ENCODE measurements around the gene CD48. TPM values are rescaled to one million over a fixed set of nuclear protein-coding genes. Genes with fewer than 3 reads are reported as not detected.
"Not testable (repeated sequence)": the region's sequence is repeated elsewhere in the genome, so short reads cannot be mapped to it uniquely, and the experiment has no call there.

Gene CD48
- total RNA-seq, 1 experiment from 2014 or later: not detected

DNA sequence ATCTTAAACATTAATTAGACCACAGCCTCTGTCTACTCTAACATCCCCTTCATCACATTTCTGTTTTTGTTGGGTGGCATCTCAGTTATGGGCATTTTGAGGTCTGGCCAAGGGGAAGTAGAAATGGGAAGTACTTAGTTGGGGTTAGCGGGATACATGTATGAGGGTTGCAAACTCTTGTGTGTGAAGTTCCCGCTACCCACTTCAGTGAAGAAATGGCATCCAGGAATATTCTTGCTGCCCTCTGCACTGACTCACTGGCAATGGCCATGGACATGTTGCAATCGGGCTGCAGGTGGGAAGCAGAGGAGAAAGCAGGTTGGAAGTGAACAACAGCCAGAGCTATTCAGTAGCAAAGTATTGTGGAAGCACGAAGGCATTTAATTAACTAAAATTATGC is 7.4 kb downstream of the CD48 start:
- no peaks in the 10 kb centered on the region for H3K9me3 Mint-ChIP-seq (ENCODE audit: unreplicated experiment)
- H3K27ac Mint-ChIP-seq (ENCODE audit: unreplicated experiment): no peak overlapping the region
- no peaks in the 10 kb centered on the region for H3K36me3 Mint-ChIP-seq (ENCODE audit: insufficient read depth, unreplicated experiment)
- Histone ChIP-seq H3K4me3 (ENCODE audit: low read depth, low read length) (no peak overlapping the region), H3K9me3 (no peaks in the 10 kb centered on the region), H3K36me3 (ENCODE audit: control insufficient read depth, insufficient read depth, low read length) (no peaks in the 10 kb centered on the region), H3K4me1 (no peaks in the 10 kb centered on the region), H3K27me3 (replicated peaks; ENCODE audit: control insufficient read depth, insufficient read depth, low read length) (no peaks in the 10 kb centered on the region; the same call in 1 of the 2 replicates)
- ChIA-PET POLR2A (no interaction called here), CTCF (no interaction called here)
- DNase-seq: no peak
- TF ChIP-seq, protein P1, sequence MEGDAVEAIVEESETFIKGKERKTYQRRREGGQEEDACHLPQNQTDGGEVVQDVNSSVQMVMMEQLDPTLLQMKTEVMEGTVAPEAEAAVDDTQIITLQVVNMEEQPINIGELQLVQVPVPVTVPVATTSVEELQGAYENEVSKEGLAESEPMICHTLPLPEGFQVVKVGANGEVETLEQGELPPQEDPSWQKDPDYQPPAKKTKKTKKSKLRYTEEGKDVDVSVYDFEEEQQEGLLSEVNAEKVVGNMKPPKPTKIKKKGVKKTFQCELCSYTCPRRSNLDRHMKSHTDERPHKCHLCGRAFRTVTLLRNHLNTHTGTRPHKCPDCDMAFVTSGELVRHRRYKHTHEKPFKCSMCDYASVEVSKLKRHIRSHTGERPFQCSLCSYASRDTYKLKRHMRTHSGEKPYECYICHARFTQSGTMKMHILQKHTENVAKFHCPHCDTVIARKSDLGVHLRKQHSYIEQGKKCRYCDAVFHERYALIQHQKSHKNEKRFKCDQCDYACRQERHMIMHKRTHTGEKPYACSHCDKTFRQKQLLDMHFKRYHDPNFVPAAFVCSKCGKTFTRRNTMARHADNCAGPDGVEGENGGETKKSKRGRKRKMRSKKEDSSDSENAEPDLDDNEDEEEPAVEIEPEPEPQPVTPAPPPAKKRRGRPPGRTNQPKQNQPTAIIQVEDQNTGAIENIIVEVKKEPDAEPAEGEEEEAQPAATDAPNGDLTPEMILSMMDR (IDR thresholded peaks at IDR 0.05; ENCODE audit: insufficient read depth in 1 of 2, low read depth in 1 of 2, low read length in 1 of 2, severe bottlenecking in 1 of 2, unreplicated experiment in 1 of 2): no peak
- no TSS peak for BruUV-seq (replicated peaks)
- H3K27me3 Mint-ChIP-seq (ENCODE audit: insufficient read depth, unreplicated experiment): peaks cover 5% of the 10 kb centered on the region
- H3K4me3 Mint-ChIP-seq (ENCODE audit: unreplicated experiment): no peak overlapping the region
- intact Hi-C loops (cut with micrococcal nuclease; ENCODE audit: unreplicated experiment): no loop called here
- no peaks in the 10 kb centered on the region for H3K4me1 Mint-ChIP-seq (ENCODE audit: low read depth, unreplicated experiment)

DNA sequence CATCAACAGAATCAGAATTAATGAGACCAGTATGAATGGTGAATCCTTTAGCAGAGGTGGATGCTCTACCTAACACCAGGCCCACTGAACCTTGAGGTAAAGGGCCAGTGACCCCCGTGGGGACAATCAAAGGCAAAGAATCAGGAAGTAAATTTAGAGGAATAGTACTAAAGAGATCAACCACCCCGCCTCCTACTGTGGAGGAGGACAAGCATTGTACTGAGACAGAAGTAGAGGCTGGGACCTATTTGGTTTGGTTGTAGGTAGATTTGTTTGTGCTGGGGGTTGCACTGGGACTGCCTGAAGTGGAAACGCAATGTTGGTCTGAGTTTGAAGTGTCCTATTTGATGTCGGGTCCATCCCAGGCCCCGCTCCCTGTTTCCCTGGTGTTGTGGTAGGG is 9.5 kb downstream of the CD48 start:
- Mint-ChIP-seq H3K4me1 (ENCODE audit: low read depth, unreplicated experiment) (no peaks in the 10 kb centered on the region), H3K9me3 (ENCODE audit: unreplicated experiment) (no peaks in the 10 kb centered on the region), H3K27ac (ENCODE audit: unreplicated experiment) (no peak overlapping the region), H3K27me3 (ENCODE audit: insufficient read depth, unreplicated experiment) (peaks cover 5% of the 10 kb centered on the region), H3K36me3 (ENCODE audit: insufficient read depth, unreplicated experiment) (no peaks in the 10 kb centered on the region), H3K4me3 (ENCODE audit: unreplicated experiment) (no peak overlapping the region)
- no peak for DNase-seq
- no peaks in the 10 kb centered on the region for H3K27me3 ChIP-seq (replicated peaks; ENCODE audit: control insufficient read depth, insufficient read depth, low read length)
- H3K4me1 ChIP-seq: no peaks in the 10 kb centered on the region
- CTCF ChIA-PET: no interaction called here
- H3K9me3 ChIP-seq: no peaks in the 10 kb centered on the region
- H3K4me3 ChIP-seq (ENCODE audit: low read depth, low read length): no peak overlapping the region
- BruUV-seq (replicated peaks): no TSS peak
- POLR2A ChIA-PET: no interaction called here
- no peaks in the 10 kb centered on the region for H3K36me3 ChIP-seq (ENCODE audit: control insufficient read depth, insufficient read depth, low read length)
- intact Hi-C loops (cut with micrococcal nuclease; ENCODE audit: unreplicated experiment): no loop called here
- TF ChIP-seq, protein P1 (IDR thresholded peaks at IDR 0.05; ENCODE audit: insufficient read depth in 1 of 2, low read depth in 1 of 2, low read length in 1 of 2, severe bottlenecking in 1 of 2, unreplicated experiment in 1 of 2): no peak

DNA sequence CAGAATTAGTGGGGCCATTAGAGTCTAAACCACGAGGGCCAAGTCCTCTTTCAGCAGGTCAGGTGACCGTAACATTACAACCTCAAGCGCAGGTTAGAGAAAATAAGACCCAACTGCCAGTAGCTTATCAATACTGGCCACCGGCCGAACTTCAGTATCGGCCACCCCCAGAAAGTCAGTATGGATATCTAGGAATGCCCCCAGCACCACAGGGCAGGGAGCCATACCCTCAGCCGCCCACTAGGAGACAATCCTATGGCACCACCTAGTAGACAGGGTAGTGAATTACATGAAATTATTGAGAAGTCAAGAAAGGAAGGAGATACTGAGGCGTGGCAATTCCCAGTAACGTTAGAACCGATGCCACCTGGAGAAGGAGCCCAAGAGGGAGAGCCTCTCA is 19.2 kb downstream of the CD48 start:
- intact Hi-C loops (cut with micrococcal nuclease; ENCODE audit: unreplicated experiment): loop anchor here (1.0 to 2.0 kb wide), 3 partner anchors 17 to 85 kb away; no protein-coding TSS in a partner anchor
- H3K9me3 ChIP-seq; H3K27me3 Mint-ChIP-seq (ENCODE audit: insufficient read depth, unreplicated experiment); H3K36me3 ChIP-seq (ENCODE audit: control insufficient read depth, insufficient read depth, low read length); H3K4me1 Mint-ChIP-seq (ENCODE audit: low read depth, unreplicated experiment); H3K27ac Mint-ChIP-seq (ENCODE audit: unreplicated experiment); H3K4me3 Mint-ChIP-seq (ENCODE audit: unreplicated experiment); H3K4me3 ChIP-seq (ENCODE audit: low read depth, low read length); POLR2A ChIA-PET; H3K4me1 ChIP-seq; BruUV-seq (replicated peaks); CTCF ChIA-PET; H3K27me3 ChIP-seq (replicated peaks; ENCODE audit: control insufficient read depth, insufficient read depth, low read length); H3K9me3 Mint-ChIP-seq (ENCODE audit: unreplicated experiment); H3K36me3 Mint-ChIP-seq (ENCODE audit: insufficient read depth, unreplicated experiment): not testable (repeated sequence)
- peak in 1 of 2 experiments; percentile 42 for DNase-seq
- TF ChIP-seq, protein P1 (IDR thresholded peaks at IDR 0.05; ENCODE audit: insufficient read depth in 1 of 2, low read depth in 1 of 2, low read length in 1 of 2, severe bottlenecking in 1 of 2, unreplicated experiment in 1 of 2): peak; percentile 38 to 43
